H1 (cell line): Measurements from ENCODE around the gene DDX42. TPM values are rescaled to one million over a fixed set of nuclear protein-coding genes. Genes with fewer than 3 reads are reported as not detected.

ENCODE experiments used
- CTCF ChIA-PET: fragments of 300-600 bp; sonication (Branson Sonifier 250); formaldehyde crosslinking; loops from one replicate; lab custom pipeline; 2021; ENCODE audit not compliant: partially characterized antibody; lab: Charles Lee
- POLR2A ChIA-PET: fragments of 300-600 bp; sonication (Branson Sonifier 250); formaldehyde crosslinking; loops from one replicate; lab custom pipeline; 2021; ENCODE audit warnings: inconsistent platforms; ENCODE audit not compliant: partially characterized antibody; lab: Charles Lee
- DNase-seq, 2 experiments: peaks; one replicate each; pipeline versions ENCODE4 v3.0.0 to v3.0.0-alpha.2; 2010 to 2022; ENCODE audit warnings: low spot score in 2 of 2, low read depth in 1 of 2, mixed read lengths in 1 of 2
- FAIRE-seq: peaks from 2 replicates; lab custom pipeline; 2011; peaks lifted over from hg19 to GRCh38; lab: Jason Lieb, UNC
- H2AFZ ChIP-seq: 2 replicates; pipeline ENCODE4 v1.8.1; 2012; ENCODE audit warnings: low read length, inconsistent platforms
- H2AK5ac ChIP-seq: 2 replicates; pipeline ENCODE4 v1.6.1; 2013; ENCODE audit warnings: low read depth, low read length
- H2BK120ac ChIP-seq: replicated peaks from 2 replicates; pipeline ENCODE3; 2013; ENCODE audit warnings: low read depth, low read length, inconsistent platforms
- H2BK12ac ChIP-seq: 2 replicates; pipeline ENCODE4 v1.6.1; 2013; ENCODE audit warnings: low read depth, low read length
- H2BK15ac ChIP-seq: 2 replicates; pipeline ENCODE4 v1.6.1; 2013; ENCODE audit warnings: low read length
- H2BK20ac ChIP-seq: 2 replicates; pipeline ENCODE4 v1.6.1; 2013; ENCODE audit warnings: low read length
- H2BK5ac ChIP-seq: 2 replicates; pipeline ENCODE4 v1.6.1; 2013; ENCODE audit warnings: low read depth, low read length
- H3K14ac ChIP-seq: 2 replicates; pipeline ENCODE4 v1.6.1; 2013; ENCODE audit warnings: inconsistent platforms; ENCODE audit not compliant: insufficient read length
- H3K18ac ChIP-seq: 2 replicates; pipeline ENCODE4 v1.6.1; 2013; ENCODE audit warnings: low read length; ENCODE audit errors: extremely low read depth
- H3K23ac ChIP-seq: 2 replicates; pipeline ENCODE4 v1.6.1; 2013; ENCODE audit warnings: inconsistent platforms; ENCODE audit not compliant: insufficient read length
- H3K23me2 ChIP-seq: 2 replicates; pipeline ENCODE4 v1.6.1; 2013; ENCODE audit warnings: low read depth, low read length
- H3K27ac ChIP-seq: 2 replicates; pipeline ENCODE4 v1.6.1; 2011; ENCODE audit warnings: low read depth, low read length, inconsistent platforms
- H3K27me3 ChIP-seq, 4 experiments: replicated peaks in 1 of 4; 1 replicate in 1 of 4; 2 replicates in 3 of 4; pipeline versions ENCODE4 v1.6.1 to v1.8.1; 2011 to 2013; ENCODE audit warnings: low read length in 3 of 4, mild to moderate bottlenecking in 3 of 4, inconsistent platforms in 2 of 4, mixed read lengths in 2 of 4, moderate library complexity in 1 of 4; ENCODE audit not compliant: control insufficient read depth in 3 of 4, insufficient read depth in 3 of 4; ENCODE audit errors: extremely low read depth in 1 of 4
- H3K36me3 ChIP-seq, 4 experiments: 2 replicates each; pipeline versions ENCODE4 v1.6.1 to v1.8.1; 2011 to 2013; ENCODE audit warnings: mild to moderate bottlenecking in 4 of 4, low read length in 3 of 4, moderate library complexity in 2 of 4, control low read depth in 1 of 4, inconsistent platforms in 1 of 4; ENCODE audit not compliant: insufficient read depth in 4 of 4, control insufficient read depth in 2 of 4
- H3K4ac ChIP-seq: replicated peaks from 2 replicates; pipeline ENCODE3; 2013; ENCODE audit warnings: low read length, low read depth, mixed read lengths, inconsistent platforms; ENCODE audit not compliant: insufficient read length
- H3K4me1 ChIP-seq, 4 experiments: replicated peaks in 1 of 4; 1 replicate in 1 of 4; 2 replicates in 3 of 4; pipeline versions ENCODE4 v1.6.1 to v1.8.1; 2011 to 2013; ENCODE audit warnings: low read length in 3 of 4, inconsistent platforms in 2 of 4, mixed read lengths in 1 of 4; ENCODE audit not compliant: insufficient read depth in 4 of 4, control insufficient read depth in 3 of 4
- H3K4me2 ChIP-seq, 2 experiments: 2 replicates each; pipeline versions ENCODE4 v1.6.1 to v1.8.1; 2011 to 2013; ENCODE audit warnings: low read depth in 2 of 2, low read length in 2 of 2, control low read depth in 1 of 2, inconsistent platforms in 1 of 2, mild to moderate bottlenecking in 1 of 2; ENCODE audit not compliant: insufficient read depth in 1 of 2
- H3K4me3 ChIP-seq, 4 experiments: fragments of 200-600, 300-600 bp in 1 of 4; sonication (generic), shearing (Covaris generic), sonication (Bioruptor Twin) in 1 of 4; 2 replicates each; pipeline versions ENCODE4 v1.5.1 to v1.8.1; 2011 to 2016; ENCODE audit warnings: low read length in 4 of 4, low read depth in 3 of 4, control low read depth in 2 of 4, inconsistent platforms in 2 of 4, mild to moderate bottlenecking in 2 of 4, mixed read lengths in 1 of 4, moderate library complexity in 1 of 4; ENCODE audit not compliant: insufficient read depth in 2 of 4; ENCODE audit errors: extremely low read depth in 1 of 4
- H3K56ac ChIP-seq: replicated peaks from 2 replicates; pipeline ENCODE3; 2013; ENCODE audit warnings: low read depth, mild to moderate bottlenecking, mixed read lengths, low read length, inconsistent platforms; ENCODE audit not compliant: insufficient read length
- H3K79me1 ChIP-seq: 2 replicates; pipeline ENCODE4 v1.6.1; 2013; ENCODE audit warnings: low read depth, low read length, control low read depth
- H3K79me2 ChIP-seq, 2 experiments: 2 replicates each; pipeline versions ENCODE4 v1.6.1 to v1.8.1; 2012 to 2013; ENCODE audit warnings: low read length in 2 of 2, mild to moderate bottlenecking in 2 of 2, inconsistent platforms in 1 of 2; ENCODE audit not compliant: insufficient read depth in 2 of 2, control insufficient read depth in 1 of 2
- H3K9ac ChIP-seq, 4 experiments: replicated peaks in 1 of 4; 1 replicate in 1 of 4; 2 replicates in 3 of 4; pipeline versions ENCODE4 v1.6.1 to v1.8.1; 2011 to 2013; ENCODE audit warnings: low read depth in 3 of 4, low read length in 3 of 4, control low read depth in 2 of 4, mild to moderate bottlenecking in 2 of 4, moderate library complexity in 2 of 4, inconsistent platforms in 1 of 4; ENCODE audit errors: extremely low read depth in 1 of 4
- H3K9me3 ChIP-seq, 2 experiments: 2 replicates each; pipeline versions ENCODE4 v1.6.1 to v1.8.1; 2012 to 2013; ENCODE audit warnings: mild to moderate bottlenecking in 2 of 2, moderate library complexity in 2 of 2, control low read depth in 1 of 2, inconsistent platforms in 1 of 2, low read depth in 1 of 2, low read length in 1 of 2, mixed read lengths in 1 of 2; ENCODE audit not compliant: insufficient read depth in 2 of 2
- H4K20me1 ChIP-seq, 2 experiments: replicated peaks in 1 of 2; 2 replicates each; pipeline versions ENCODE3 to v1.8.1; 2011 to 2013; ENCODE audit warnings: inconsistent platforms in 2 of 2, low read length in 2 of 2, mild to moderate bottlenecking in 1 of 2; ENCODE audit not compliant: insufficient read depth in 2 of 2, control insufficient read depth in 1 of 2
- H4K5ac ChIP-seq: 2 replicates; pipeline ENCODE4 v1.6.1; 2013; ENCODE audit warnings: low read length, low read depth, mixed read lengths, inconsistent platforms; ENCODE audit not compliant: insufficient read length
- H4K8ac ChIP-seq: 2 replicates; pipeline ENCODE4 v1.8.0; 2013; ENCODE audit warnings: mild to moderate bottlenecking, moderate library complexity, low read length, inconsistent platforms; ENCODE audit not compliant: insufficient read depth; ENCODE audit errors: extremely low read depth
- H4K91ac ChIP-seq: replicated peaks from 2 replicates; pipeline ENCODE3; 2013; ENCODE audit warnings: low read length, mixed read lengths, inconsistent platforms; ENCODE audit not compliant: insufficient read length
- CBX5 ChIP-seq: fragments of 300-800, 300-1000 bp; sonication (generic); IDR thresholded peaks from 2 replicates; pipeline ENCODE4 v1.7.1; 2016; ENCODE audit warnings: antibody characterized with exemption, low read length, low read depth
- CHD2 ChIP-seq: IDR thresholded peaks from 2 replicates; pipeline ENCODE4 v1.6.1; 2012; ENCODE audit warnings: low read length, improper control_type of control experiment
- FOSL1 ChIP-seq: IDR thresholded peaks from 2 replicates; pipeline ENCODE4 v1.6.1; 2011; ENCODE audit warnings: mild to moderate bottlenecking, low read depth, low read length, moderate library complexity; ENCODE audit not compliant: insufficient read depth
- GABPA ChIP-seq: IDR thresholded peaks from 2 replicates; pipeline ENCODE4 v1.6.1; 2011; ENCODE audit warnings: mild to moderate bottlenecking, low read length, moderate library complexity, borderline replicate concordance; ENCODE audit not compliant: insufficient read depth
- HDAC2 ChIP-seq, 2 experiments: fragments of 300-600 bp in 1 of 2; sonication (generic) in 1 of 2; IDR thresholded peaks; 2 replicates each; pipeline ENCODE4 v1.6.1; 2011 to 2012; ENCODE audit warnings: low read depth in 2 of 2, low read length in 2 of 2, mild to moderate bottlenecking in 2 of 2, moderate library complexity in 2 of 2, borderline replicate concordance in 1 of 2, inconsistent platforms in 1 of 2
- HDAC6 ChIP-seq: IDR thresholded peaks from one replicate; pipeline ENCODE4 v1.7.1; 2012; ENCODE audit warnings: low read depth, mild to moderate bottlenecking, inconsistent platforms, low read length, moderate library complexity
- POU5F1 ChIP-seq: IDR thresholded peaks from 2 replicates; pipeline ENCODE4 v1.6.1; 2011; ENCODE audit warnings: low read depth, mild to moderate bottlenecking, low read length, moderate library complexity
- RXRA ChIP-seq: IDR thresholded peaks from 2 replicates; pipeline ENCODE4 v1.6.1; 2011; ENCODE audit warnings: low read depth, mild to moderate bottlenecking, low read length, moderate library complexity; ENCODE audit not compliant: insufficient read depth
- SIN3A ChIP-seq, 2 experiments: IDR thresholded peaks in 1 of 2; conservative IDR thresholded peaks in 1 of 2; 2 replicates each; pipeline ENCODE4 v1.6.1; 2011 to 2012; ENCODE audit warnings: low read length in 2 of 2, improper control_type of control experiment in 1 of 2, low read depth in 1 of 2, mild to moderate bottlenecking in 1 of 2
- SP1 ChIP-seq: IDR thresholded peaks from 2 replicates; pipeline ENCODE4 v1.6.1; 2011; ENCODE audit warnings: low read depth, low read length
- ZNF274 ChIP-seq: IDR thresholded peaks from 2 replicates; pipeline ENCODE4 v1.7.0; 2012; ENCODE audit warnings: low read length, borderline replicate concordance; ENCODE audit errors: extremely low read depth
- WGBS, 2 experiments: shearing (Covaris generic) in 1 of 2; methylation state at CpG; one replicate each; pipeline versions ENCODE4 v1.1.6 to v1.1.7; 2013 to 2015; ENCODE audit warnings: low lambda C conversion rate in 2 of 2, mixed read lengths in 2 of 2, inconsistent platforms in 1 of 2, low coverage in 1 of 2, missing lambda C conversion rate in 1 of 2; ENCODE audit not compliant: insufficient replicate concordance in 2 of 2, insufficient coverage in 1 of 2, insufficient read length in 1 of 2; ENCODE audit errors: extremely low coverage in 1 of 2, missing lambda C conversion rate in 1 of 2; 5-methylcytosine and 5-hydroxymethylcytosine counted together
- polyA plus RNA-seq, 7 experiments: library from polyadenylated mRNA; depleted of rRNA in 3 of 7; stranded (reverse) in 5 of 7; unstranded in 2 of 7; fragments of >200 nt in 5 of 7; fragments of 200-250 nt in 2 of 7; gene quantifications; 1 replicate in 5 of 7; 2 replicates in 1 of 7; 4 replicates in 1 of 7; pipeline versions ENCODE4 v1.2.1 to v1.2.3, GENCODE V29; 2011 to 2013; ENCODE audit warnings: missing spikeins in 2 of 7, mixed read lengths in 2 of 7
- total RNA-seq: library from RNA; stranded (reverse); fragmentation: NEBNext Ultra II Directional; extraction: Animal tissue kit (Norgen Biotek cat#: 25700); gene quantifications from 2 replicates; pipeline ENCODE4 v1.2.1, GENCODE V29; 2021
- TF ChIP-seq, protein P1 (sequence below): IDR thresholded peaks from 2 replicates; pipeline ENCODE4 v1.6.1; 2012; ENCODE audit warnings: inconsistent platforms

Gene DDX42
- total and polyA plus RNA-seq, 2 of the 8 experiments (the other 6 are each of a cell fraction or from before 2014, with no cell fraction given): 40.6 to 114 TPM

DNA sequence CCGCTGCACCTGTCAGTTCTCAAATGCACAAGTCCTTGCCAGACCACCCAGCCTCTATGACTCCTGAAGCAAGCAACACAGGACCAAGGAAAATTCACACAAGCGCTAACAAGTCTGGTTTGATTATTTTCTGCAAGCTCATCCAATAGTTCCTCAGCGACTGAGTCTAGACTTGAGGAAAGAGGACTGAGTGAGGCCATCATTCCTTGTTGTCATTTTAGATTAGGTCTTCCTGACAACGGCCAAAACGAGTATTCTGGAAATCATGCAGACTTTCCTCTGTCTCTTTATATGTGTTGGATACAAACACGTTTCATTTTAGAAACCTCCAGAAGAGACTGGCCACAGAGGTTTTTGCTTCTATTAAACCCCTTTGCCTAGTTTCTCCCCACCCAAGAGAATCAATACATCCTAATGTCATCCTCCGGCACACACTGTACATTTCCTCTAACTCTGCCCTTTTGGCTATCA, 1.1 kb upstream of the DDX42 start:
- peaks cover 11% of the 10 kb centered on the region for H3K23me2 ChIP-seq
- peak overlapping the region; percentile 84 to 97 (median 94) for H3K4me3 ChIP-seq
- H3K14ac ChIP-seq: no peak overlapping the region
- 0 out of 2 replicates have a peak overlapping the region, but pooled peaks have one; percentile 55 for H2AFZ ChIP-seq
- H3K9ac ChIP-seq: peak overlapping the region; percentile 94 to 99 (median 97)
- H3K4ac ChIP-seq: no peak overlapping the region
- no peak overlapping the region for H2BK20ac ChIP-seq
- H3K79me1 ChIP-seq: no peaks in the 10 kb centered on the region; the same call in 1 of the 2 replicates
- peaks cover 7 to 8% of the 10 kb centered on the region in 2 experiments for H4K20me1 ChIP-seq
- H2BK120ac ChIP-seq: no peak overlapping the region
- H4K5ac ChIP-seq: no peak overlapping the region
- no peak for DNase-seq
- no peak for FAIRE-seq
- H3K4me2 ChIP-seq: peak overlapping the region; percentile 89 to 98
- H3K56ac ChIP-seq: no peak overlapping the region
- no peaks in the 10 kb centered on the region for H3K27me3 ChIP-seq
- 0 out of 2 replicates have a peak overlapping the region, but pooled peaks have one; percentile 17 for H3K18ac ChIP-seq
- H3K4me1 ChIP-seq: peaks cover 0 to 3% (median 0%) of the 10 kb centered on the region in 4 experiments; a peak in 3 of 7 replicates
- no peak overlapping the region for H2BK15ac ChIP-seq
- peak overlapping the region; percentile 55; the same call in 1 of the 2 replicates for H3K27ac ChIP-seq
- H4K91ac ChIP-seq: no peak overlapping the region
- H3K36me3 ChIP-seq: peaks cover 0 to 12% (median 2%) of the 10 kb centered on the region in 4 experiments; a peak in 3 of 8 replicates
- no peaks in the 10 kb centered on the region for H3K9me3 ChIP-seq
- peaks cover 61 to 90% of the 10 kb centered on the region in 2 experiments for H3K79me2 ChIP-seq
- peak overlapping the region; percentile 88; the same call in 1 of the 2 replicates for H2BK5ac ChIP-seq
- H3K23ac ChIP-seq: no peak overlapping the region
- no peak overlapping the region for H2BK12ac ChIP-seq
- POLR2A ChIA-PET: interaction anchor here (0.6 to 24.4 kb wide), 19 partner anchors 8 to 732 kb away, joined by 3 to 481 read pairs (median 8); partner anchors contain the start of genes FTSJ3, LIMD2, PSMC5 and SMARCD2
- no peak overlapping the region for H4K8ac ChIP-seq
- no peak overlapping the region for H2AK5ac ChIP-seq
- CTCF ChIA-PET: no interaction called here
- 9% methylated on average over 7 of the region's 7 CpGs; no CpG with 5 or more reads in 1 of the 2 experiments for WGBS, 2 experiments
- TF ChIP-seq HDAC6: no peak
- TF ChIP-seq FOSL1: no peak
- TF ChIP-seq CHD2: no peak
- no peak for TF ChIP-seq POU5F1
- TF ChIP-seq, protein P1, sequence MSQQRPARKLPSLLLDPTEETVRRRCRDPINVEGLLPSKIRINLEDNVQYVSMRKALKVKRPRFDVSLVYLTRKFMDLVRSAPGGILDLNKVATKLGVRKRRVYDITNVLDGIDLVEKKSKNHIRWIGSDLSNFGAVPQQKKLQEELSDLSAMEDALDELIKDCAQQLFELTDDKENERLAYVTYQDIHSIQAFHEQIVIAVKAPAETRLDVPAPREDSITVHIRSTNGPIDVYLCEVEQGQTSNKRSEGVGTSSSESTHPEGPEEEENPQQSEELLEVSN: no peak
- no peak for TF ChIP-seq SP1
- no peak; a peak in 1 of 4 replicates for TF ChIP-seq HDAC2 (IDR thresholded peaks at IDR 0.05; ENCODE audit: borderline replicate concordance in 1 of 2, low read depth in 2 of 2, low read length in 2 of 2)
- TF ChIP-seq ZNF274: no peak
- no peak for TF ChIP-seq CBX5
- TF ChIP-seq GABPA: no peak
- TF ChIP-seq RXRA: no peak
- TF ChIP-seq SIN3A (conservative IDR thresholded peaks at IDR 0.05 in 1 of 2, IDR thresholded peaks at IDR 0.05 in 1 of 2; ENCODE audit: low read depth in 1 of 2, low read length in 2 of 2): no peak
